CD14-positive monocyte (primary cell): Measurements from ENCODE around the gene DAPK1. TPM values are rescaled to one million over a fixed set of nuclear protein-coding genes. Genes with fewer than 3 reads are reported as not detected.

Experiments used
- DNase-seq, 3 donors: peaks; one replicate each; pipeline ENCODE4 v3.0.0-alpha.2; 2011 to 2022
- H2AFZ ChIP-seq: 2 replicates; pipeline ENCODE4 v1.6.0; 2012; ENCODE audit warnings: mild to moderate bottlenecking, low read depth, low read length, inconsistent platforms; ENCODE audit not compliant: insufficient read depth, poor library complexity, severe bottlenecking
- H3K27ac ChIP-seq, 2 donors: 1 replicate in 1 of 2; 2 replicates in 1 of 2; pipeline ENCODE4 v1.5.1; 2012 to 2013; ENCODE audit warnings: low read length in 2 of 2, control low read depth in 1 of 2, inconsistent platforms in 1 of 2, low read depth in 1 of 2, mild to moderate bottlenecking in 1 of 2
- H3K27me3 ChIP-seq, 2 donors: one replicate each; pipeline versions ENCODE4 v1.6.0 to v1.6.1; 2011 to 2013; ENCODE audit warnings: low read length in 2 of 2; ENCODE audit not compliant: control insufficient read depth in 2 of 2, insufficient read depth in 2 of 2
- H3K36me3 ChIP-seq, 2 donors: replicated peaks in 1 of 2; 1 replicate in 1 of 2; 2 replicates in 1 of 2; pipeline versions ENCODE4 v1.5.1 to v1.6.1; 2012 to 2013; ENCODE audit warnings: low read length in 2 of 2, control low read depth in 1 of 2, inconsistent platforms in 1 of 2, mild to moderate bottlenecking in 1 of 2; ENCODE audit not compliant: insufficient read depth in 2 of 2, control insufficient read depth in 1 of 2
- H3K4me1 ChIP-seq, 2 donors: 1 replicate in 1 of 2; 2 replicates in 1 of 2; pipeline versions ENCODE4 v1.5.1 to v1.6.1; 2012 to 2013; ENCODE audit warnings: low read length in 2 of 2, control low read depth in 1 of 2, inconsistent platforms in 1 of 2, mild to moderate bottlenecking in 1 of 2, moderate library complexity in 1 of 2; ENCODE audit not compliant: insufficient read depth in 2 of 2, control insufficient read depth in 1 of 2
- H3K4me2 ChIP-seq: replicated peaks from 2 replicates; pipeline ENCODE3; 2012; ENCODE audit warnings: low read length, moderate library complexity, mild to moderate bottlenecking; ENCODE audit not compliant: poor library complexity, severe bottlenecking; ENCODE audit errors: extremely low read depth
- H3K4me3 ChIP-seq, 3 experiments: fragments of 200-600 bp in 1 of 3; sonication (generic) in 1 of 3; replicated peaks in 1 of 3; 1 replicate in 2 of 3; 2 replicates in 1 of 3; pipeline ENCODE4 v1.5.1; 2011 to 2013; ENCODE audit warnings: low read length in 3 of 3, mild to moderate bottlenecking in 3 of 3, control low read depth in 2 of 3, low read depth in 2 of 3, inconsistent platforms in 1 of 3, moderate library complexity in 1 of 3
- H3K79me2 ChIP-seq: 2 replicates; pipeline ENCODE4 v1.6.0; 2012; ENCODE audit warnings: mild to moderate bottlenecking, control low read depth, inconsistent platforms, low read length, moderate library complexity; ENCODE audit not compliant: insufficient read depth
- H3K9ac ChIP-seq: 2 replicates; pipeline ENCODE4 v1.6.0; 2017; ENCODE audit warnings: low read length, mild to moderate bottlenecking; ENCODE audit not compliant: insufficient read depth, poor library complexity, severe bottlenecking
- H3K9me3 ChIP-seq, 2 donors: replicated peaks in 1 of 2; 1 replicate in 1 of 2; 2 replicates in 1 of 2; pipeline versions ENCODE4 v1.5.1 to v1.6.1; 2012 to 2013; ENCODE audit warnings: low read length in 2 of 2, control low read depth in 1 of 2; ENCODE audit not compliant: control insufficient read depth in 1 of 2, insufficient read depth in 1 of 2
- H4K20me1 ChIP-seq: 2 replicates; pipeline ENCODE4 v1.6.0; 2012; ENCODE audit warnings: mild to moderate bottlenecking, low read length, control low read depth, moderate library complexity; ENCODE audit not compliant: insufficient read depth
- H3K27ac Mint-ChIP-seq, 7 donors: one replicate each; pipeline ENCODE4 v1.8.0; 2020; ENCODE audit warnings: mild to moderate bottlenecking in 7 of 7, mixed read lengths in 7 of 7, moderate library complexity in 6 of 7, inconsistent platforms in 2 of 7
- H3K27me3 Mint-ChIP-seq, 3 donors: one replicate each; pipeline ENCODE4 v1.8.0; 2021 to 2022; ENCODE audit warnings: low read depth in 3 of 3, mild to moderate bottlenecking in 3 of 3, mixed read lengths in 3 of 3, moderate library complexity in 3 of 3, inconsistent platforms in 1 of 3
- H3K36me3 Mint-ChIP-seq, 2 donors: one replicate each; pipeline ENCODE4 v1.8.0; 2020; ENCODE audit warnings: mixed read lengths in 2 of 2, inconsistent platforms in 1 of 2, mild to moderate bottlenecking in 1 of 2
- H3K4me1 Mint-ChIP-seq: one replicate; pipeline ENCODE4 v1.8.0; 2020; ENCODE audit warnings: mild to moderate bottlenecking, mixed read lengths
- H3K4me3 Mint-ChIP-seq, 2 donors: one replicate each; pipeline ENCODE4 v1.8.0; 2020; ENCODE audit warnings: mild to moderate bottlenecking in 2 of 2, mixed read lengths in 2 of 2, moderate library complexity in 1 of 2
- H3K9me3 Mint-ChIP-seq, 7 donors: one replicate each; pipeline ENCODE4 v1.8.0; 2020 to 2022; ENCODE audit warnings: mixed read lengths in 7 of 7, mild to moderate bottlenecking in 6 of 7, moderate library complexity in 6 of 7, inconsistent platforms in 2 of 7
- CTCF ChIP-seq: fragments of 200-600 bp; IDR thresholded peaks from one replicate; pipeline ENCODE4 v1.8.0; 2022; ENCODE audit warnings: antibody characterized with exemption, mild to moderate bottlenecking
- WGBS: methylation state at CpG from one replicate; pipeline ENCODE4 v1.1.5; 2013; ENCODE audit warnings: missing lambda C conversion rate; ENCODE audit not compliant: insufficient coverage; 5-methylcytosine and 5-hydroxymethylcytosine counted together
- intact Hi-C, 2 donors: fragments of 100-400 bp; cut with micrococcal nuclease; formaldehyde crosslinking; loops; one replicate each; pipeline versions ENCODE4 v1.15.0 to v1.15.1; 2023
- polyA plus RNA-seq, 3 donors: library from polyadenylated mRNA; depleted of rRNA in 1 of 3; unstranded in 2 of 3; stranded (reverse) in 1 of 3; fragments of 300-500 nt in 2 of 3; fragments of >200 nt in 1 of 3; fragmentation: Illumina TruSeq in 2 of 3; gene quantifications; 1 replicate in 2 of 3; 2 replicates in 1 of 3; pipeline ENCODE4 v1.2.3, GENCODE V29; 2012 to 2021

The DAPK1 gene
- polyA plus RNA-seq, 3 donors, result 24.1 to 102 (median 44.4) TPM

GRCh38 chr9:87731321-87731720, 233.7 kb downstream of the DAPK1 start:
- Histone ChIP-seq H4K20me1 (no peaks in the 10 kb centered on the region), H3K9ac (no peak overlapping the region), H3K4me1 (peaks cover 4 to 5% of the 10 kb centered on the region in 2 donors), H3K36me3 (no peaks in the 10 kb centered on the region), H3K4me3 (no peak overlapping the region), H3K79me2 (no peaks in the 10 kb centered on the region), H3K4me2 (no peak overlapping the region), H2AFZ (no peak overlapping the region), H3K27ac (no peak overlapping the region), H3K27me3 (peaks cover 2 to 29% of the 10 kb centered on the region in 2 donors), H3K9me3 (no peaks in the 10 kb centered on the region)
- intact Hi-C loops, result no loop called here
- no peak overlapping the region for H3K4me3 Mint-ChIP-seq
- WGBS, result no CpG with 5 or more reads among the region's 2 CpGs
- peaks cover 7% of the 10 kb centered on the region for H3K4me1 Mint-ChIP-seq
- peaks cover 9 to 17% of the 10 kb centered on the region in 2 donors for H3K36me3 Mint-ChIP-seq
- H3K9me3 Mint-ChIP-seq, result peaks cover 0 to 6% (median 2%) of the 10 kb centered on the region in 7 donors
- no peak overlapping the region for H3K27ac Mint-ChIP-seq
- TF ChIP-seq CTCF, result no peak
- no peak for DNase-seq
- peaks cover 18 to 33% (median 21%) of the 10 kb centered on the region in 3 donors for H3K27me3 Mint-ChIP-seq

GRCh38 chr9:87732344-87732743, 234.7 kb downstream of the DAPK1 start:
- H3K4me3 Mint-ChIP-seq, result no peak overlapping the region
- no peaks in the 10 kb centered on the region for H4K20me1 ChIP-seq
- no peak overlapping the region for H3K27ac Mint-ChIP-seq
- H3K36me3 Mint-ChIP-seq, result peaks cover 5 to 15% of the 10 kb centered on the region in 2 donors
- no peaks in the 10 kb centered on the region for H3K4me1 ChIP-seq
- no peak overlapping the region for H3K4me2 ChIP-seq
- no peak overlapping the region for H3K27ac ChIP-seq
- H3K4me1 Mint-ChIP-seq, result peaks cover 3% of the 10 kb centered on the region
- no peak overlapping the region for H2AFZ ChIP-seq
- WGBS, result no CpG with 5 or more reads among the region's 1 CpG
- no peaks in the 10 kb centered on the region for H3K9me3 ChIP-seq
- peaks cover 0 to 6% (median 2%) of the 10 kb centered on the region in 7 donors for H3K9me3 Mint-ChIP-seq
- H3K79me2 ChIP-seq, result no peaks in the 10 kb centered on the region
- H3K36me3 ChIP-seq, result no peaks in the 10 kb centered on the region
- peaks cover 0 to 19% of the 10 kb centered on the region in 2 donors for H3K27me3 ChIP-seq
- no peak overlapping the region for H3K4me3 ChIP-seq
- H3K27me3 Mint-ChIP-seq, result peaks cover 12 to 30% (median 21%) of the 10 kb centered on the region in 3 donors
- intact Hi-C loops, result no loop called here
- DNase-seq, result no peak
- TF ChIP-seq CTCF, result no peak
- no peak overlapping the region for H3K9ac ChIP-seq
